Breast epithelium (tissue), 3 donors: ENCODE data around the gene OXT.

Experiments
- POLR2AphosphoS5 ChIP-seq, 3 donors: sonication (generic); formaldehyde crosslinking; IDR thresholded peaks; one replicate each; pipeline ENCODE4 v1.6.1; 2017; ENCODE audit warnings: antibody characterized with exemption in 3 of 3
- TF ChIP-seq, protein P1 (sequence below), 3 donors: fragments of 450-650 bp; IDR thresholded peaks; one replicate each; pipeline ENCODE4 v1.5.1; 2016 to 2017; ENCODE audit warnings: antibody characterized with exemption in 3 of 3, mild to moderate bottlenecking in 3 of 3, moderate library complexity in 3 of 3

DNA sequence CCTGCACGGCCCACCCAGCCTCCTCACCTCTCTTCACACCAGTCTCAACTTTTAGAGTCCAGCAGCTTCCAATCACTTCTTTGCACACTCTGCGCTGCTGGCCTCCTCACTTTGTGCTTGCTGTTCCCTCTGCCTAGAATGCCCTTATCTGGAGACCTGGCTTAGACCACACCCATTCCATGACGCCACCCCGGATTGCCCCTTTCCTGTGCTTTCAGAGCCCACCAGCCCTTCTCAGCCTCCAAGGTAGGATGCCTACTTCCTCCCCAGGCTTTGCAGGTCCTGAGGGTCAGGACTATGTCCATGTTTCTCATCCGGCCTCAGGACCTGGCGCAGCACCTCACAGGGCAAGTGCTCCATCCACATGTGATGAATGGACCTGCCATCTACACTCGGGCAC, 40.1 kb downstream of the OXT start:
- no peak for TF ChIP-seq POLR2AphosphoS5 (IDR thresholded peaks at IDR 0.05)
- TF ChIP-seq, protein P1, sequence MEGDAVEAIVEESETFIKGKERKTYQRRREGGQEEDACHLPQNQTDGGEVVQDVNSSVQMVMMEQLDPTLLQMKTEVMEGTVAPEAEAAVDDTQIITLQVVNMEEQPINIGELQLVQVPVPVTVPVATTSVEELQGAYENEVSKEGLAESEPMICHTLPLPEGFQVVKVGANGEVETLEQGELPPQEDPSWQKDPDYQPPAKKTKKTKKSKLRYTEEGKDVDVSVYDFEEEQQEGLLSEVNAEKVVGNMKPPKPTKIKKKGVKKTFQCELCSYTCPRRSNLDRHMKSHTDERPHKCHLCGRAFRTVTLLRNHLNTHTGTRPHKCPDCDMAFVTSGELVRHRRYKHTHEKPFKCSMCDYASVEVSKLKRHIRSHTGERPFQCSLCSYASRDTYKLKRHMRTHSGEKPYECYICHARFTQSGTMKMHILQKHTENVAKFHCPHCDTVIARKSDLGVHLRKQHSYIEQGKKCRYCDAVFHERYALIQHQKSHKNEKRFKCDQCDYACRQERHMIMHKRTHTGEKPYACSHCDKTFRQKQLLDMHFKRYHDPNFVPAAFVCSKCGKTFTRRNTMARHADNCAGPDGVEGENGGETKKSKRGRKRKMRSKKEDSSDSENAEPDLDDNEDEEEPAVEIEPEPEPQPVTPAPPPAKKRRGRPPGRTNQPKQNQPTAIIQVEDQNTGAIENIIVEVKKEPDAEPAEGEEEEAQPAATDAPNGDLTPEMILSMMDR (IDR thresholded peaks at IDR 0.05) = no peak
